Fibroblast of lung (primary cell): Measurements from ENCODE around the gene MED15.

ENCODE experiments used
- EZH2 ChIP-seq: IDR thresholded peaks from 2 replicates; pipeline ENCODE4 v1.5.1; 2012; ENCODE audit warnings: low read length, control low read depth, mild to moderate bottlenecking; ENCODE audit errors: missing control alignments
- TF ChIP-seq, protein P1 (sequence below), 2 donors: IDR thresholded peaks in 1 of 2; conservative IDR thresholded peaks in 1 of 2; 1 replicate in 1 of 2; 2 replicates in 1 of 2; pipeline ENCODE4 v1.5.1; 2011 to 2012; ENCODE audit warnings: low read length in 2 of 2, control low read depth in 1 of 2, inconsistent platforms in 1 of 2, low read depth in 1 of 2, mild to moderate bottlenecking in 1 of 2

DNA sequence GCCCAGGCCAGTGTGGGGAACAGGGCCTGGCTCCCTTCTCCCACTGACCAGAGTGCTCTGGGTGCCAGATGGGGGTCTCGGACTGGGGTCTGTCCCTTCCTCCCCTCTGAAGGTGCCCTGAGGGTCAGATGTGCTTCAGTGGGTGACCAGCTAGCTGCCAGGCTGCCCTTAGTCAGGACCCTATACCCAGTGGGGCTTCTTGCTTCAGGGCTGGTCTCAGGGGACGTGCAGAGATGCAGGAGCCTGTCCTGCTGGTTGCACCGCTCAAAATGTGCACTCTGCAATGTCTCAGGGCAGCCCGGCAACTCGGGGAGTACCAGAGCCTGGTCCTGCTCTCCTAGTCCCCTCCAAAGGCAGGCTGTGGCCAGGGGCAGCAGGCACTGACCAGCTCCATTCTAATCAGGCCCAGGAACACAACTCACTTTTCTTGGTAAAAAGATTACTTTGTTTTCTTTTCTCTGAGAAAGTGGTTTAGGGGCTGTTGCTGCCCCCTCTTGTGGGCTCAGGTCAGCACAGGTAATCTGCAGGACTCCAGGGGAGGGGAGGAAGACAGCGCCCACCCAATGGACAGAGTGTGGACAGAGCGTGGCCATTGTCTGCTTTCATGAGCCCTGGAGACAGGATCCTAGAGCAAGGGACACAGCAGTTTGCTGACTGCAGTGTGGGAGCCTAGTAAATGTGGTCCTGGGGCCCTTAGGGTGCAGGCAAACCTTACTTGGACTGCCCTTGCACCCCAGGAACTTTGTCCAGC, 80.9 kb downstream of the MED15 start:
- TF ChIP-seq, protein P1, sequence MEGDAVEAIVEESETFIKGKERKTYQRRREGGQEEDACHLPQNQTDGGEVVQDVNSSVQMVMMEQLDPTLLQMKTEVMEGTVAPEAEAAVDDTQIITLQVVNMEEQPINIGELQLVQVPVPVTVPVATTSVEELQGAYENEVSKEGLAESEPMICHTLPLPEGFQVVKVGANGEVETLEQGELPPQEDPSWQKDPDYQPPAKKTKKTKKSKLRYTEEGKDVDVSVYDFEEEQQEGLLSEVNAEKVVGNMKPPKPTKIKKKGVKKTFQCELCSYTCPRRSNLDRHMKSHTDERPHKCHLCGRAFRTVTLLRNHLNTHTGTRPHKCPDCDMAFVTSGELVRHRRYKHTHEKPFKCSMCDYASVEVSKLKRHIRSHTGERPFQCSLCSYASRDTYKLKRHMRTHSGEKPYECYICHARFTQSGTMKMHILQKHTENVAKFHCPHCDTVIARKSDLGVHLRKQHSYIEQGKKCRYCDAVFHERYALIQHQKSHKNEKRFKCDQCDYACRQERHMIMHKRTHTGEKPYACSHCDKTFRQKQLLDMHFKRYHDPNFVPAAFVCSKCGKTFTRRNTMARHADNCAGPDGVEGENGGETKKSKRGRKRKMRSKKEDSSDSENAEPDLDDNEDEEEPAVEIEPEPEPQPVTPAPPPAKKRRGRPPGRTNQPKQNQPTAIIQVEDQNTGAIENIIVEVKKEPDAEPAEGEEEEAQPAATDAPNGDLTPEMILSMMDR (conservative IDR thresholded peaks at IDR 0.05 in 1 of 2, IDR thresholded peaks at IDR 0.05 in 1 of 2; ENCODE audit: low read depth in 1 of 2, low read length in 2 of 2) = no peak
- TF ChIP-seq EZH2 = no peak
